ENCODE data around the gene RPTOR. TPM values are rescaled to one million over a fixed set of nuclear protein-coding genes. Genes with fewer than 3 reads are reported as not detected.

The RPTOR gene
- total and polyA plus RNA-seq, 10 of the 15 experiments (the other 5 are each of a cell fraction or from before 2014, with no cell fraction given) = 0.18 to 32.1 (median 7.8) TPM

GRCh38 chr17:80778716-80779115 is 234.1 kb downstream of the RPTOR start (continued):
- no peak for TF ChIP-seq ASH2L (IDR thresholded peaks at IDR 0.05; ENCODE audit: borderline replicate concordance, low read depth)
- TF ChIP-seq ZZZ3 (IDR thresholded peaks at IDR 0.05; ENCODE audit: control insufficient read depth, insufficient read length, low read depth) = no peak
- no peak for TF ChIP-seq SP1 (IDR thresholded peaks at IDR 0.05; ENCODE audit: low read depth, low read length)
- no peak for TF ChIP-seq SRF (IDR thresholded peaks at IDR 0.05; ENCODE audit: low read depth in 2 of 2, low read length in 2 of 2)
- TF ChIP-seq GABPA (IDR thresholded peaks at IDR 0.05; ENCODE audit: low read depth) = no peak
- TF ChIP-seq DPF2 (IDR thresholded peaks at IDR 0.05) = no peak
- no peak for TF ChIP-seq USF1 (IDR thresholded peaks at IDR 0.05; ENCODE audit: borderline replicate concordance, extremely low read length, insufficient read depth, low read depth, low read length)
- TF ChIP-seq TCF12 (IDR thresholded peaks at IDR 0.05; ENCODE audit: low read depth, low read length) = no peak

- no peaks in the 10 kb centered on the region; the same call in 2 of the 3 replicates for H3K9me3 ChIP-seq (replicated peaks; ENCODE audit: control insufficient read depth, insufficient read depth, low read length)
- no peak overlapping the region for H3K27ac ChIP-seq (ENCODE audit: control insufficient read depth, insufficient read depth)
- ChIA-PET POLR2A (no interaction called here), CTCF (interaction anchor here (0.6 to 1.0 kb wide), 2 partner anchors 196 to 202 kb away, joined by 3 to 4 read pairs; no protein-coding TSS in a partner anchor), RAD21 (ENCODE audit: unreplicated experiment) (interaction anchor here (2.3 kb wide), 1 partner anchor 11 kb away, joined by 12 read pairs; no protein-coding TSS in a partner anchor), SMC1A (ENCODE audit: uncharacterized antibody, unreplicated experiment) (interaction anchor here (1.3 kb wide), 1 partner anchor 15 kb away, joined by 3 read pairs; no protein-coding TSS in a partner anchor)
- peaks cover 0 to 6% of the 10 kb centered on the region in 2 experiments; a peak in 3 of 4 replicates for H3K36me3 ChIP-seq (ENCODE audit: control insufficient read depth in 2 of 2, insufficient read depth in 2 of 2, low read length in 1 of 2)
- in situ Hi-C loops (cut with MboI) (no loop called here), intact Hi-C loops (cut with micrococcal nuclease; ENCODE audit: unreplicated experiment) (no loop called here)
- BruUV-seq (replicated peaks) = no TSS peak
- no peak overlapping the region for H2AFZ ChIP-seq (ENCODE audit: control insufficient read depth, low read depth, low read length)
- ATAC-seq (no peak), DNase-seq (ENCODE audit: low read depth, low spot score) (no peak), FAIRE-seq (no peak)
- TF ChIP-seq NRF1 (conservative IDR thresholded peaks at IDR 0.05; ENCODE audit: low read depth, low read length) (no peak), BRCA1 (IDR thresholded peaks at IDR 0.05; ENCODE audit: low read depth, low read length) (no peak), PAX8 (IDR thresholded peaks at IDR 0.05) (no peak), RB1 (IDR thresholded peaks at IDR 0.05; ENCODE audit: borderline replicate concordance) (no peak), ZBED1 (IDR thresholded peaks at IDR 0.05; ENCODE audit: borderline replicate concordance) (no peak), ZNF217 (IDR thresholded peaks at IDR 0.05) (no peak), CBX3 (IDR thresholded peaks at IDR 0.05; ENCODE audit: borderline replicate concordance, low read depth) (no peak), RCOR1 (conservative IDR thresholded peaks at IDR 0.05; ENCODE audit: low read depth, low read length) (no peak), RELA (IDR thresholded peaks at IDR 0.05; ENCODE audit: borderline replicate concordance, partially characterized antibody) (no peak), NFIC (IDR thresholded peaks at IDR 0.05; ENCODE audit: low read depth, low read length) (no peak), BHLHE40 (IDR thresholded peaks at IDR 0.05; ENCODE audit: borderline replicate concordance in 1 of 2, low read depth in 2 of 2, low read length in 1 of 2) (no peak), HDAC6 (IDR thresholded peaks at IDR 0.05; ENCODE audit: unreplicated experiment) (no peak), SP1 (IDR thresholded peaks at IDR 0.05; ENCODE audit: low read depth, low read length) (no peak), CHD2 (IDR thresholded peaks at IDR 0.05; ENCODE audit: borderline replicate concordance, low read depth, low read length) (no peak), RUNX3 (IDR thresholded peaks at IDR 0.05; ENCODE audit: low read length) (no peak), SIX5 (IDR thresholded peaks at IDR 0.05; ENCODE audit: low read depth, low read length, severe bottlenecking) (no peak)
- WGBS (ENCODE audit: insufficient coverage, insufficient replicate concordance, low lambda C conversion rate, missing lambda C conversion rate) = 98% methylated on average over 20 of the region's 24 CpGs
- peaks cover 44% of the 10 kb centered on the region for H3K4me1 ChIP-seq (ENCODE audit: control insufficient read depth, insufficient read depth, low read length)
- H3K27me3 ChIP-seq (replicated peaks in 1 of 2; ENCODE audit: control insufficient read depth in 2 of 2, insufficient read depth in 2 of 2, low read length in 1 of 2) = no peaks in the 10 kb centered on the region
- no peak overlapping the region for H3K9ac ChIP-seq (ENCODE audit: control insufficient read depth, insufficient read depth, low read length)
- no peaks in the 10 kb centered on the region for H4K20me1 ChIP-seq (ENCODE audit: control insufficient read depth, insufficient read depth)
- H3K79me2 ChIP-seq (ENCODE audit: control insufficient read depth, insufficient read depth, low read length) = peaks cover 5% of the 10 kb centered on the region
- no peak overlapping the region for H3K4me3 ChIP-seq
- no peak overlapping the region for H3K4me2 ChIP-seq (ENCODE audit: control insufficient read depth, insufficient read depth)
Observed at GRCh38 chr17:80779336-80779735, 234.7 kb downstream of the RPTOR start.
